ENCODE measurements around the gene IPCEF1.

GRCh38 chr6:154138793-154139192 is 217.8 kb downstream of the IPCEF1 start:
- TF ChIP-seq EZH2 (IDR thresholded peaks at IDR 0.05; ENCODE audit: insufficient read depth, poor library complexity, severe bottlenecking) (no peak), EZH2phosphoT487 (IDR thresholded peaks at IDR 0.05; ENCODE audit: insufficient read depth, low read depth) (no peak)

All from GM23248 (cell line).